NCI-H187 treated with DMSO at 0.1 percent for 48 hours (cell line): ENCODE measurements around the gene GPX2.

Experiments used
- DNase-seq: peaks from one replicate; lab custom pipeline; 2025; lab: John Stamatoyannopoulos, UW

The GPX2 gene

GRCh38 chr14:64958743-64959142, 16.2 kb upstream of the GPX2 start:
- DNase-seq, result no peak

GRCh38 chr14:64958201-64958600, 15.7 kb upstream of the GPX2 start:
- DNase-seq, result no peak

- no peak for DNase-seq
Observed at GRCh38 chr14:64956697-64957406, 14.3 kb upstream of the GPX2 start.

GRCh38 chr14:64955297-64955696, 12.8 kb upstream of the GPX2 start:
- DNase-seq, result no peak

GRCh38 chr14:64954491-64955240, 12.1 kb upstream of the GPX2 start:
- DNase-seq, result no peak

GRCh38 chr14:64953661-64954060, 11.1 kb upstream of the GPX2 start:
- DNase-seq, result no peak

- DNase-seq, result no peak
Observed at GRCh38 chr14:64953310-64953654, 10.7 kb upstream of the GPX2 start.

GRCh38 chr14:64952598-64953309, 10.2 kb upstream of the GPX2 start:
- DNase-seq, result no peak

GRCh38 chr14:64951724-64952123, 9.2 kb upstream of the GPX2 start:
- DNase-seq, result no peak

- no peak for DNase-seq
Observed at GRCh38 chr14:64951291-64951690, 8.7 kb upstream of the GPX2 start.

GRCh38 chr14:64950889-64951288, 8.3 kb upstream of the GPX2 start:
- no peak for DNase-seq

GRCh38 chr14:64948612-64949210, 6.2 kb upstream of the GPX2 start:
- no peak for DNase-seq

GRCh38 chr14:64947710-64948611, 5.4 kb upstream of the GPX2 start:
- DNase-seq, result no peak

GRCh38 chr14:64946310-64947045, 3.9 kb upstream of the GPX2 start:
- no peak for DNase-seq

- DNase-seq, result no peak
Observed at GRCh38 chr14:64945431-64946178, 3.1 kb upstream of the GPX2 start.

- DNase-seq, result no peak
Observed at GRCh38 chr14:64944861-64945260, 2.3 kb upstream of the GPX2 start.

GRCh38 chr14:64944041-64944440, 1.5 kb upstream of the GPX2 start:
- no peak for DNase-seq

- DNase-seq, result no peak
Observed at GRCh38 chr14:64943556-64943955, 1.0 kb upstream of the GPX2 start.

- no peak for DNase-seq
Observed at GRCh38 chr14:64940336-64940910, 2.1 kb downstream of the GPX2 start.

- no peak for DNase-seq
Observed at GRCh38 chr14:64939817-64940190, 2.7 kb downstream of the GPX2 start.
